ENCODE measurements around the gene WFDC1.

WFDC1 gene

GRCh38 chr16:84312783-84313382, 18.2 kb downstream of the WFDC1 start:
- Histone ChIP-seq H3K9me3 (ENCODE audit: insufficient read depth, low read length) (peaks cover 7% of the 10 kb centered on the region; the same call in 1 of the 2 replicates), H3K9ac (ENCODE audit: insufficient read length, low read depth) (no peak overlapping the region), H3K36me3 (ENCODE audit: insufficient read depth, insufficient read length, low read length) (no peaks in the 10 kb centered on the region), H3K4me1 (ENCODE audit: insufficient read depth, insufficient read length) (peaks cover 4% of the 10 kb centered on the region), H3K4me3 (ENCODE audit: insufficient read length, low read depth) (no peak overlapping the region), H3K27me3 (ENCODE audit: insufficient read depth, insufficient read length) (no peaks in the 10 kb centered on the region)
- TF ChIP-seq ZNF274 (IDR thresholded peaks at IDR 0.05; ENCODE audit: low read depth, low read length) (no peak), YY1 (IDR thresholded peaks at IDR 0.05; ENCODE audit: insufficient read depth, insufficient read length) (no peak), SUZ12 (IDR thresholded peaks at IDR 0.05; ENCODE audit: extremely low read depth, insufficient read depth, insufficient read length) (no peak)
- no peak for DNase-seq (ENCODE audit: low read depth, low spot score)

GRCh38 chr16:84313921-84314320, 19.2 kb downstream of the WFDC1 start:
- Histone ChIP-seq H3K4me1 (ENCODE audit: insufficient read depth, insufficient read length) (no peaks in the 10 kb centered on the region), H3K36me3 (ENCODE audit: insufficient read depth, insufficient read length, low read length) (no peaks in the 10 kb centered on the region), H3K4me3 (ENCODE audit: insufficient read length, low read depth) (no peak overlapping the region), H3K27me3 (ENCODE audit: insufficient read depth, insufficient read length) (no peaks in the 10 kb centered on the region), H3K9me3 (ENCODE audit: insufficient read depth, low read length) (peaks cover 11% of the 10 kb centered on the region; the same call in 1 of the 2 replicates), H3K9ac (ENCODE audit: insufficient read length, low read depth) (no peak overlapping the region)
- no peak for DNase-seq (ENCODE audit: low read depth, low spot score)
- no peak for TF ChIP-seq YY1 (IDR thresholded peaks at IDR 0.05; ENCODE audit: insufficient read depth, insufficient read length)
- no peak for TF ChIP-seq SUZ12 (IDR thresholded peaks at IDR 0.05; ENCODE audit: extremely low read depth, insufficient read depth, insufficient read length)
- TF ChIP-seq ZNF274 (IDR thresholded peaks at IDR 0.05; ENCODE audit: low read depth, low read length) = no peak

- peaks cover 11% of the 10 kb centered on the region; the same call in 1 of the 2 replicates for H3K9me3 ChIP-seq (ENCODE audit: insufficient read depth, low read length)
- H3K9ac ChIP-seq (ENCODE audit: insufficient read length, low read depth) = no peak overlapping the region
- no peak for TF ChIP-seq SUZ12 (IDR thresholded peaks at IDR 0.05; ENCODE audit: extremely low read depth, insufficient read depth, insufficient read length)
- TF ChIP-seq ZNF274 (IDR thresholded peaks at IDR 0.05; ENCODE audit: low read depth, low read length) = no peak
- TF ChIP-seq YY1 (IDR thresholded peaks at IDR 0.05; ENCODE audit: insufficient read depth, insufficient read length) = no peak
- no peaks in the 10 kb centered on the region for H3K27me3 ChIP-seq (ENCODE audit: insufficient read depth, insufficient read length)
- no peaks in the 10 kb centered on the region for H3K4me1 ChIP-seq (ENCODE audit: insufficient read depth, insufficient read length)
- no peaks in the 10 kb centered on the region for H3K36me3 ChIP-seq (ENCODE audit: insufficient read depth, insufficient read length, low read length)
- no peak overlapping the region for H3K4me3 ChIP-seq (ENCODE audit: insufficient read length, low read depth)
- DNase-seq (ENCODE audit: low read depth, low spot score) = no peak
Measured at GRCh38 chr16:84314373-84314772, 19.7 kb downstream of the WFDC1 start.

- Histone ChIP-seq H3K9ac (ENCODE audit: insufficient read length, low read depth) (no peak overlapping the region), H3K36me3 (ENCODE audit: insufficient read depth, insufficient read length, low read length) (no peaks in the 10 kb centered on the region), H3K4me3 (ENCODE audit: insufficient read length, low read depth) (no peak overlapping the region), H3K27me3 (ENCODE audit: insufficient read depth, insufficient read length) (no peaks in the 10 kb centered on the region), H3K4me1 (ENCODE audit: insufficient read depth, insufficient read length) (no peaks in the 10 kb centered on the region), H3K9me3 (ENCODE audit: insufficient read depth, low read length) (peaks cover 11% of the 10 kb centered on the region; the same call in 1 of the 2 replicates)
- no peak for DNase-seq (ENCODE audit: low read depth, low spot score)
- TF ChIP-seq ZNF274 (IDR thresholded peaks at IDR 0.05; ENCODE audit: low read depth, low read length) (no peak), YY1 (IDR thresholded peaks at IDR 0.05; ENCODE audit: insufficient read depth, insufficient read length) (no peak), SUZ12 (IDR thresholded peaks at IDR 0.05; ENCODE audit: extremely low read depth, insufficient read depth, insufficient read length) (no peak)
Measured at GRCh38 chr16:84314814-84315213, 20.1 kb downstream of the WFDC1 start.

GRCh38 chr16:84315422-84315821, 20.7 kb downstream of the WFDC1 start:
- peaks cover 11% of the 10 kb centered on the region; the same call in 1 of the 2 replicates for H3K9me3 ChIP-seq (ENCODE audit: insufficient read depth, low read length)
- no peaks in the 10 kb centered on the region for H3K4me1 ChIP-seq (ENCODE audit: insufficient read depth, insufficient read length)
- no peaks in the 10 kb centered on the region for H3K27me3 ChIP-seq (ENCODE audit: insufficient read depth, insufficient read length)
- no peak overlapping the region for H3K9ac ChIP-seq (ENCODE audit: insufficient read length, low read depth)
- no peaks in the 10 kb centered on the region for H3K36me3 ChIP-seq (ENCODE audit: insufficient read depth, insufficient read length, low read length)
- DNase-seq (ENCODE audit: low read depth, low spot score) = no peak
- H3K4me3 ChIP-seq (ENCODE audit: insufficient read length, low read depth) = no peak overlapping the region
- no peak for TF ChIP-seq ZNF274 (IDR thresholded peaks at IDR 0.05; ENCODE audit: low read depth, low read length)
- no peak for TF ChIP-seq SUZ12 (IDR thresholded peaks at IDR 0.05; ENCODE audit: extremely low read depth, insufficient read depth, insufficient read length)
- TF ChIP-seq YY1 (IDR thresholded peaks at IDR 0.05; ENCODE audit: insufficient read depth, insufficient read length) = no peak

- Histone ChIP-seq H3K36me3 (ENCODE audit: insufficient read depth, insufficient read length, low read length) (no peaks in the 10 kb centered on the region), H3K4me3 (ENCODE audit: insufficient read length, low read depth) (no peak overlapping the region), H3K4me1 (ENCODE audit: insufficient read depth, insufficient read length) (no peaks in the 10 kb centered on the region), H3K9ac (ENCODE audit: insufficient read length, low read depth) (no peak overlapping the region), H3K27me3 (ENCODE audit: insufficient read depth, insufficient read length) (no peaks in the 10 kb centered on the region), H3K9me3 (ENCODE audit: insufficient read depth, low read length) (peaks cover 11% of the 10 kb centered on the region; the same call in 1 of the 2 replicates)
- DNase-seq (ENCODE audit: low read depth, low spot score) = no peak
- no peak for TF ChIP-seq YY1 (IDR thresholded peaks at IDR 0.05; ENCODE audit: insufficient read depth, insufficient read length)
- no peak for TF ChIP-seq ZNF274 (IDR thresholded peaks at IDR 0.05; ENCODE audit: low read depth, low read length)
- TF ChIP-seq SUZ12 (IDR thresholded peaks at IDR 0.05; ENCODE audit: extremely low read depth, insufficient read depth, insufficient read length) = no peak
Measured at GRCh38 chr16:84318091-84318975, 23.7 kb downstream of the WFDC1 start.

Measured in NT2/D1 (cell line).